Measurements from ENCODE around the gene PSPC1.

PSPC1 gene

GRCh38 chr13:19673473-19674430 lies 109.0 kb downstream of the PSPC1 start:
- DNase-seq (ENCODE audit: low read depth) = no peak

GRCh38 chr13:19672990-19673389 lies 109.8 kb downstream of the PSPC1 start:
- no peak for DNase-seq (ENCODE audit: low read depth)

GRCh38 chr13:19670147-19670546 lies 112.6 kb downstream of the PSPC1 start:
- no peak for DNase-seq (ENCODE audit: low read depth)

- no peak for DNase-seq (ENCODE audit: low read depth)
Observed at GRCh38 chr13:19668778-19669177, 114.0 kb downstream of the PSPC1 start.

GRCh38 chr13:19665427-19665859 lies 117.3 kb downstream of the PSPC1 start:
- no peak for DNase-seq (ENCODE audit: low read depth)

- DNase-seq (ENCODE audit: low read depth) = no peak
Observed at GRCh38 chr13:19664481-19665230, 118.1 kb downstream of the PSPC1 start.

GRCh38 chr13:19663416-19663979 lies 119.2 kb downstream of the PSPC1 start:
- no peak for DNase-seq (ENCODE audit: low read depth)

GRCh38 chr13:19661561-19661960 lies 121.2 kb downstream of the PSPC1 start:
- no peak for DNase-seq (ENCODE audit: low read depth)

GRCh38 chr13:19661126-19661525 lies 121.6 kb downstream of the PSPC1 start:
- DNase-seq (ENCODE audit: low read depth) = no peak

GRCh38 chr13:19658831-19659230 lies 123.9 kb downstream of the PSPC1 start:
- no peak for DNase-seq (ENCODE audit: low read depth)

GRCh38 chr13:19657872-19658591 lies 124.7 kb downstream of the PSPC1 start:
- DNase-seq (ENCODE audit: low read depth) = no peak

Measured in stromal cell of bone marrow (primary cell).